Limb (tissue), 2 donors: ENCODE results near the gene SCGB1D4.
"Not testable (repeated sequence)": the region's sequence is repeated elsewhere in the genome, so short reads cannot be mapped to it uniquely, and the experiment has no call there.

Experiments used
- DNase-seq, 2 donors: peaks; one replicate each; pipeline ENCODE4 v3.0.0-alpha.2; 2016; ENCODE audit errors: extremely low spot score in 2 of 2

Gene SCGB1D4

GRCh38 chr11:62298975-62299374 is at the start of gene SCGB1D4:
Gene SCGB1D4 (minus strand): TSS chr11:62299075. CDS start chr11:62299010, 65 bp downstream.
- DNase-seq = no peak

- DNase-seq = no peak
Observed at GRCh38 chr11:62345861-62346260, 47.0 kb upstream of the SCGB1D4 start.

- DNase-seq = no peak
Observed at GRCh38 chr11:62344210-62344609, 45.3 kb upstream of the SCGB1D4 start.

- DNase-seq = not testable (repeated sequence)
Observed at GRCh38 chr11:62343646-62344190, 44.8 kb upstream of the SCGB1D4 start.

GRCh38 chr11:62341588-62341987 is 42.7 kb upstream of the SCGB1D4 start:
- no peak for DNase-seq

- peak; percentile 17 to 50 for DNase-seq
Observed at GRCh38 chr11:62340269-62340901, 41.5 kb upstream of the SCGB1D4 start.

GRCh38 chr11:62338218-62338617 is 39.3 kb upstream of the SCGB1D4 start:
- no peak for DNase-seq

- DNase-seq = peak; percentile 74 to 87
Observed at GRCh38 chr11:62337303-62338181, 38.7 kb upstream of the SCGB1D4 start, which contains the start of gene ASRGL1. Gene ASRGL1 (plus strand): TSS chr11:62337448. CDS start chr11:62337978, 530 bp downstream.

- DNase-seq = not testable (repeated sequence)
Observed at GRCh38 chr11:62336949-62337302, 38.1 kb upstream of the SCGB1D4 start.

- no peak for DNase-seq
Observed at GRCh38 chr11:62333768-62334167, 34.9 kb upstream of the SCGB1D4 start.

- not testable (repeated sequence) for DNase-seq
Observed at GRCh38 chr11:62331264-62331663, 32.4 kb upstream of the SCGB1D4 start.

- DNase-seq = not testable (repeated sequence)
Observed at GRCh38 chr11:62327541-62327940, 28.7 kb upstream of the SCGB1D4 start.

GRCh38 chr11:62326719-62327118 is 27.8 kb upstream of the SCGB1D4 start:
- DNase-seq = not testable (repeated sequence)

GRCh38 chr11:62325781-62326180 is 26.9 kb upstream of the SCGB1D4 start:
- not testable (repeated sequence) for DNase-seq

GRCh38 chr11:62324731-62325556 is 26.1 kb upstream of the SCGB1D4 start:
- DNase-seq = peak in 1 of 2 donors; percentile 55

GRCh38 chr11:62322524-62322923 is 23.6 kb upstream of the SCGB1D4 start:
- no peak for DNase-seq

GRCh38 chr11:62315431-62315830 is 16.6 kb upstream of the SCGB1D4 start:
- DNase-seq = no peak

- no peak for DNase-seq
Observed at GRCh38 chr11:62309991-62310390, 11.1 kb upstream of the SCGB1D4 start.

GRCh38 chr11:62307950-62308349 is 9.1 kb upstream of the SCGB1D4 start:
- no peak for DNase-seq

GRCh38 chr11:62306227-62306626 is 7.4 kb upstream of the SCGB1D4 start:
- no peak for DNase-seq

- DNase-seq = peak in 1 of 2 donors; percentile 44
Observed at GRCh38 chr11:62295504-62295903, 3.4 kb downstream of the SCGB1D4 start.
